Fibroblast of skin of right biceps (primary cell): Measurements from ENCODE around the gene AAGAB.
"Not testable (repeated sequence)": the region's sequence is repeated elsewhere in the genome, so short reads cannot be mapped to it uniquely, and the experiment has no call there.

ENCODE experiments used
- DNase-seq: peaks from one replicate; pipeline ENCODE4 v3.0.0-alpha.2; 2013

AAGAB gene

GRCh38 chr15:67170143-67170925 lies 84.1 kb downstream of the AAGAB start:
- no peak for DNase-seq

- DNase-seq: no peak
Observed at GRCh38 chr15:67168694-67169093, 85.8 kb downstream of the AAGAB start.

GRCh38 chr15:67167091-67167490 lies 87.4 kb downstream of the AAGAB start:
- no peak for DNase-seq

GRCh38 chr15:67166280-67167009 lies 88.0 kb downstream of the AAGAB start:
- DNase-seq: no peak

GRCh38 chr15:67165254-67166253 lies 88.9 kb downstream of the AAGAB start:
- DNase-seq: peak; percentile 44

GRCh38 chr15:67164811-67165253 lies 89.6 kb downstream of the AAGAB start:
- no peak for DNase-seq

GRCh38 chr15:67164401-67164791 lies 90.1 kb downstream of the AAGAB start:
- peak; percentile 37 for DNase-seq

- no peak for DNase-seq
Observed at GRCh38 chr15:67163180-67163579, 91.3 kb downstream of the AAGAB start.

GRCh38 chr15:67161881-67162280 lies 92.6 kb downstream of the AAGAB start:
- no peak for DNase-seq

GRCh38 chr15:67161412-67161811 lies 93.0 kb downstream of the AAGAB start:
- no peak for DNase-seq

GRCh38 chr15:67158367-67158766 lies 96.1 kb downstream of the AAGAB start:
- no peak for DNase-seq

- no peak for DNase-seq
Observed at GRCh38 chr15:67157521-67158252, 96.8 kb downstream of the AAGAB start.

- DNase-seq: no peak
Observed at GRCh38 chr15:67156834-67157233, 97.6 kb downstream of the AAGAB start.

GRCh38 chr15:67156426-67156825 lies 98.0 kb downstream of the AAGAB start:
- no peak for DNase-seq

GRCh38 chr15:67154249-67154648 lies 100.2 kb downstream of the AAGAB start:
- DNase-seq: no peak

- DNase-seq: not testable (repeated sequence)
Observed at GRCh38 chr15:67153044-67153443, 101.4 kb downstream of the AAGAB start.

- DNase-seq: no peak
Observed at GRCh38 chr15:67152429-67152828, 102.0 kb downstream of the AAGAB start.
